ENCODE measurements around the gene DSCAM. TPM values are rescaled to one million over a fixed set of nuclear protein-coding genes. Genes with fewer than 3 reads are reported as not detected.
A peak's percentile ranks its signal among the peaks of the same experiment; 100 is the strongest.

The DSCAM gene
- total RNA-seq, 1 donor from 2014 or later, result not detected

DNA sequence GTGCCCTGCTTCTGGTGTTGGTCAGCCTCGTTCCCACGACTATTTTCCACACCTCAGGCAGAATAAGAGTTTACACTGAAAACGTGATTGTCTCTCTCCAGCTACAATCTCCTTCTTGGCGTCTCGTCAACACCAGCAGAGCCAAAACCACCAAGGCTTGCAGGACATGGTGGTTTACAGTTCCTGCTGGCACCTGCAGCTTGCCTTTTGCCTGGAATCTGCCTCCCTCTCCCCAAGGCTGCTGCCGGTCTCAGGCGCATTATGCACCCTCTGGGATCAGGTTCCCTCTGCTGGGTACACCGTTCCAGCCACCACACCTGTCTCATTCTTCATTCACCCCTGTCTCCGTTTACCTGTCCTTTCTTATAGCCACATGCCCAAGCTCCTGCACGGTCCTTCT lies 315.9 kb downstream of the DSCAM start:
- Mint-ChIP-seq H3K36me3 (peaks cover 3% of the 10 kb centered on the region), H3K4me3 (peak overlapping the region; percentile 17), H3K4me1 (no peaks in the 10 kb centered on the region), H3K9me3 (peaks cover 11% of the 10 kb centered on the region), H3K27me3 (ENCODE audit: insufficient read depth, low read depth) (peaks cover 6% of the 10 kb centered on the region), H3K27ac (no peak overlapping the region)
- no peaks in the 10 kb centered on the region for H3K9me3 ChIP-seq (ENCODE audit: low read depth)
- H3K4me1 ChIP-seq, result no peaks in the 10 kb centered on the region
- H4K20me1 ChIP-seq (ENCODE audit: low read depth), result no peaks in the 10 kb centered on the region
- no peak overlapping the region for H3K27ac ChIP-seq
- TF ChIP-seq EZH2phosphoT487 (IDR thresholded peaks at IDR 0.05), result no peak
- TF ChIP-seq, protein P1, sequence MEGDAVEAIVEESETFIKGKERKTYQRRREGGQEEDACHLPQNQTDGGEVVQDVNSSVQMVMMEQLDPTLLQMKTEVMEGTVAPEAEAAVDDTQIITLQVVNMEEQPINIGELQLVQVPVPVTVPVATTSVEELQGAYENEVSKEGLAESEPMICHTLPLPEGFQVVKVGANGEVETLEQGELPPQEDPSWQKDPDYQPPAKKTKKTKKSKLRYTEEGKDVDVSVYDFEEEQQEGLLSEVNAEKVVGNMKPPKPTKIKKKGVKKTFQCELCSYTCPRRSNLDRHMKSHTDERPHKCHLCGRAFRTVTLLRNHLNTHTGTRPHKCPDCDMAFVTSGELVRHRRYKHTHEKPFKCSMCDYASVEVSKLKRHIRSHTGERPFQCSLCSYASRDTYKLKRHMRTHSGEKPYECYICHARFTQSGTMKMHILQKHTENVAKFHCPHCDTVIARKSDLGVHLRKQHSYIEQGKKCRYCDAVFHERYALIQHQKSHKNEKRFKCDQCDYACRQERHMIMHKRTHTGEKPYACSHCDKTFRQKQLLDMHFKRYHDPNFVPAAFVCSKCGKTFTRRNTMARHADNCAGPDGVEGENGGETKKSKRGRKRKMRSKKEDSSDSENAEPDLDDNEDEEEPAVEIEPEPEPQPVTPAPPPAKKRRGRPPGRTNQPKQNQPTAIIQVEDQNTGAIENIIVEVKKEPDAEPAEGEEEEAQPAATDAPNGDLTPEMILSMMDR (IDR thresholded peaks at IDR 0.05), result no peak
- no peak for TF ChIP-seq EZH2 (IDR thresholded peaks at IDR 0.05)
- DNase-seq (ENCODE audit: low spot score), result no peak
- H3K79me2 ChIP-seq (ENCODE audit: low read depth), result no peaks in the 10 kb centered on the region
- no peak overlapping the region for H3K4me3 ChIP-seq
- no peaks in the 10 kb centered on the region for H3F3A ChIP-seq (ENCODE audit: low read depth)
- H3K9ac ChIP-seq, result no peak overlapping the region
- no peaks in the 10 kb centered on the region for H3K27me3 ChIP-seq
- H2AFZ ChIP-seq (replicated peaks), result no peak overlapping the region
- no peaks in the 10 kb centered on the region for H3K36me3 ChIP-seq
- no peak overlapping the region for H3K4me2 ChIP-seq

DNA sequence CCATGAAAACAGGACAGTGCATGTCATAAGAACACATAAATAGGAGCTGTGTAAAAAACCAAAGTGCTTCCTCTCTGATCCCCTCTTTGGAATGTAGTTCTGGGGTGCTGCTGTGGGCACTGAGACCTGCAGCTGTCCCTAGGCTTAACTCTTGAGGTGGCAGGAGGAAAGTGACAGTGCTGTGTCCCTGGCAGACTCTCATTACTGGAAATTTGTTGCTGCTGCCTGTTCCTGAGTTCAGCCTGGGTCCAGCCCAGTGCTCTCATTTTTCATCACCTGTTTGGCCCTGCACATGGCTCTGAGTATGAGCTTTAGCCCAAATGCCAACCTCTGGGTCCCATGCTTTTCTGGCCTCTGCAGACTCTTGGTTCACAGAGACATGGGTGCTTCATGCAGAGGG lies 329.3 kb downstream of the DSCAM start:
- TF ChIP-seq, protein P1 (IDR thresholded peaks at IDR 0.05), result no peak
- no peak for TF ChIP-seq EZH2phosphoT487 (IDR thresholded peaks at IDR 0.05)
- TF ChIP-seq EZH2 (IDR thresholded peaks at IDR 0.05), result no peak

GRCh38 chr21:40516335-40516734 lies 330.6 kb downstream of the DSCAM start:
- H3K9ac ChIP-seq, result no peak overlapping the region
- TF ChIP-seq EZH2 (IDR thresholded peaks at IDR 0.05), result no peak
- no peak for TF ChIP-seq EZH2phosphoT487 (IDR thresholded peaks at IDR 0.05)
- TF ChIP-seq, protein P1 (IDR thresholded peaks at IDR 0.05), result no peak
- H3K27ac ChIP-seq, result no peak overlapping the region
- no peak overlapping the region for H3K4me3 ChIP-seq
- no peaks in the 10 kb centered on the region for H4K20me1 ChIP-seq (ENCODE audit: low read depth)
- peak; percentile 23 for DNase-seq (ENCODE audit: low spot score)
- H3K4me1 Mint-ChIP-seq, result peaks cover 5% of the 10 kb centered on the region
- no peak overlapping the region for H3K4me3 Mint-ChIP-seq
- H3K9me3 Mint-ChIP-seq, result no peaks in the 10 kb centered on the region
- peak overlapping the region; percentile 37 for H3K4me2 ChIP-seq
- H3K79me2 ChIP-seq (ENCODE audit: low read depth), result no peaks in the 10 kb centered on the region
- H3K36me3 Mint-ChIP-seq, result no peaks in the 10 kb centered on the region
- no peaks in the 10 kb centered on the region for H3K36me3 ChIP-seq
- H3K4me1 ChIP-seq, result peaks cover 6% of the 10 kb centered on the region
- H3K27me3 Mint-ChIP-seq (ENCODE audit: insufficient read depth, low read depth), result peaks cover 3% of the 10 kb centered on the region
- H3K9me3 ChIP-seq (ENCODE audit: low read depth), result no peaks in the 10 kb centered on the region
- no peak overlapping the region for H3K27ac Mint-ChIP-seq
- peak overlapping the region; percentile 69 for H2AFZ ChIP-seq (replicated peaks)
- no peaks in the 10 kb centered on the region for H3K27me3 ChIP-seq
- H3F3A ChIP-seq (ENCODE audit: low read depth), result peaks cover 5% of the 10 kb centered on the region

More for the DNA sequence above, 329.3 kb downstream of the DSCAM start:
- Histone ChIP-seq H2AFZ (replicated peaks) (no peak overlapping the region), H3K27ac (no peak overlapping the region), H3K4me1 (peaks cover 6% of the 10 kb centered on the region), H3K9me3 (ENCODE audit: low read depth) (no peaks in the 10 kb centered on the region), H3K4me2 (no peak overlapping the region), H3K4me3 (no peak overlapping the region), H3K79me2 (ENCODE audit: low read depth) (no peaks in the 10 kb centered on the region), H4K20me1 (ENCODE audit: low read depth) (no peaks in the 10 kb centered on the region), H3K27me3 (no peaks in the 10 kb centered on the region), H3F3A (ENCODE audit: low read depth) (peaks cover 5% of the 10 kb centered on the region), H3K36me3 (no peaks in the 10 kb centered on the region), H3K9ac (no peak overlapping the region)
- Mint-ChIP-seq H3K27ac (no peak overlapping the region), H3K4me3 (no peak overlapping the region), H3K27me3 (ENCODE audit: insufficient read depth, low read depth) (peaks cover 3% of the 10 kb centered on the region), H3K4me1 (peaks cover 5% of the 10 kb centered on the region), H3K9me3 (no peaks in the 10 kb centered on the region), H3K36me3 (no peaks in the 10 kb centered on the region)
- DNase-seq (ENCODE audit: low spot score), result no peak
